GM21526 (cell line): Measurements from ENCODE around the gene C5.

Experiments used
- ATAC-seq: cut with Tn5 transposase; IDR thresholded peaks from one replicate; pipeline ENCODE4 v1.9.1; 2021; ENCODE audit warnings: moderate library complexity; ENCODE audit not compliant: unreplicated experiment, low FRiP score

C5 gene

GRCh38 chr9:120946259-120946658 is 103.8 kb downstream of the C5 start:
- ATAC-seq = no peak

DNA sequence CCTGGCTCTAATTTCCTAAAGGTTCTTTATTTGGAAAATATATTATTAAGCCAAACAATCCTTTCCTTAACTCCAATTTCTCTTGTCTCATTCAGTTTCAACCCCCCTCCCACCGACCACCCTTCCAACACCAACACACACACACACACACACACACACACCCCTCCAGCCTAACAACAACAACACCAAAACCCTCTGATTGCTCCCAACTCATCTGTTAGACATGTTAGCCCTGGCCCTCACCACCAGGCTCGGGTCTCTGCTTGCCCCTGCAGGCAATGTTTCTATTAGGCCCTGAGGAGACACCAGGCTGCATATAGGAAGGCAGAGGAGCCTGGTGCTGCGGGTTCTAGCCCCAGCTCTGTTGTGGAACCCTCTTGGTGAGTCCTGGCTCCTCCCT is 105.1 kb downstream of the C5 start:
- ATAC-seq = no peak

DNA sequence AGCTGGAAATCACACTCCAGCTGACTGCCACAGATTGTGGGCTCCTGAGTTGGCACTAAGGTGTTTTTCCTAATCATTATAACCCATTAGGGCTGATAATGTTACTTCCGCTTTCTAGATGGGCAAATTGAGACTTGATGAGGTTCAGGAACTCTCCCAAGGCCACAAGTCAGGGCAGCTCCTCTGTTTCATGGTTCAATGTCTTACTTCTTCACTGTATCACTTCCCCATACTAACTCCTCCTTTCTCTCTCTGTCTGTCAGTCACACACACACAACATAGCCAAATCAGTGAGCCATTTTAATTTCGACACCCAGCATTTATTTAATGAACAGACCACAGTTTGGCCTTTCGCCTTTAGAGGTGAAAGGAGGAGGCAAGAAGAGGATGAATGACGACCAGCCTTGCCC is 105.6 kb downstream of the C5 start:
- ATAC-seq = peak; percentile 97

DNA sequence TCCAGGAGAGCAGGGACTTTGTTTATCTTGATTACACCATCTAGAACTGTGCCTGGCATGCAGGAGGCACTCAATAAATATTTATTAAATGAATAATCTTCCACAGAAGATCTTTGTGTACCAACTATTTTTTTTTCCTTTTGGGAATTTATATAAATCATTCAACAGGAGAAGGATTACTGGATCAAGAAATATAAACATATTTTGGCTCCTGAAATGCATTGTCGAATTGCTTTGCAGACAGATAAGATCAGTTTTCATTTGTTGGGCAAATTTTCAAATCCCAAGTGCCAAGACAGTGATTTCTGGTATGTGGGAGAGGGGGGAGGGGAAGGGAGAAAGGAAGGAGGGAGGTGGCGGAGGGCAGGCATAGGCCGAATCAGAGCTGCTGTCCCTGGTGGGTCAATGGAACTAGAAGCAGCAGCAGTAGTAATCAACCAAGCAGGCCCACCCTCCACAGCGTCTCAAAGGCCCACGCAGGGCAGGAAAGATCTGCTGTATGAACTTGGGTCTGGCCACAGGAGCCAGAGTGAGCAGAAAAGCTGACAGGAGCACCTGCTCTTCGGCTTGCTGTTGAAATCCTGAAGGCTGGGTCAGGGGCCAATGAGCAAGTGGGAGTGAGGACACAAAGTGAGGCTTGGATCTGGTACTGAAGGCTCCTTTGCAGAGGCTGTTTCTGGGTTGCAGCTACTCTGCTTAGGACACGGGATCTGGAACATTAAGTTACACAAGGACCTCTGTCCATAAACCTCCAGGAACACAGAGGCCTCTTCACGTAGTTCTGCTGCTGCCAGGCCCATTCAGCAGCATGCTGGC is 107.7 kb downstream of the C5 start:
- ATAC-seq = no peak

- no peak for ATAC-seq
Measured at GRCh38 chr9:120941046-120941770, 108.9 kb downstream of the C5 start.

DNA sequence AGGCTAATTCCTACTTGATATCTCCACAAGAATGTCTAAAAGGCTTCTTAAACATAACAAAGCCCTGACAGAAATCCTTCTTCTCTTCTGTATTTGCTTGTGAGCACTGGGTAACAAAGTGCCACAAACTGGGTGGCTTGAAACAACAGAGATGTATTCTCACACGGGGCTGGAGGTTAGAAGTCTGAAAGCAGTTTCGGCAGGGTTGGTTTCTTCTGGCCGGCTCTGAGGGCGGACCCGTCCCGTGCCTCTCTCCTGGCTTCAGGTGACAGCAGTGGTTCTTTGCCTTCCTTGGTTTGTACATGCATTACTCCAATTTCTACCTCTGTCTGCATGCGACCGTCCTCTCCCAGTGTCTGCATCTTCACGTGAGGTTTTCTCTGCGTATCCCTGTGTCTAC is 109.5 kb downstream of the C5 start:
- no peak for ATAC-seq

DNA sequence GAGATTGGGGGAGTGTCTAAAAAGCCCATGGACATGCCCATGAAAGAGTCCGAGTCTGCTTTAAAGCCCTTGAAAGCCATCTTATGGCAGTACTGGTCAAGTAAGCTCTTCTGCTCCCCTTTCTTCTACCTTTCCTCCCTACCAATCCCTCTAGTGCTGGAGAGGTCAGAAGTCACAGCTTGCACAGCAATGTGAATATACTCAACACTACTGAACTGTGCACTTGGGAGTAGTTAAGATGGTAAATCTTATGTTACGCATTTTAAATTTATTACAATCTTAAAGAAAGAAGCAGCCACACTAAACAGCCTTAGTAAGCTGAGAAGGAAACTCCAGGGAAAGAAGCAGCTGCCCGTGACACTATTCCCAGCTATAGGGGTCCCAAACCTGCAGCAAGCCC is 111.2 kb downstream of the C5 start:
- no peak for ATAC-seq

DNA sequence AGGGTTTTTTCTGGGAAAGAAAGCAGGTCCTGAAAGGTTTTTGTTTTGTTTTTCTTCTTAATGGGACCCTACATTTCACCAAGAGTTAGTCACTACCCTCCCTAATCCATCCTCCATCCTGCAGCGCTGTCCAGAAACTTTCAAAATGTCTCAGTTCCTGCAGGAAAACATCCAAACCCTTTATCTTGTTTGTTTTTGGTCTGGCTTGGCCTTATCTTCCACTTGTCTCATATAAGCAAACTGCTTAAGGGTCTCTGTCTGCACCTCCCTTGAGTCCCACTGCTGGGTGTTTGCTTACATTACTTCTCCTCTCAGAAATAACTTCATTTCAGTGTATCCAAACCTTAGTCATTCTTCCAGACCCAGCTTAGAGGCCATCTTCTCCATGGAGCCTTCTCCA is 112.5 kb downstream of the C5 start:
- ATAC-seq = no peak

DNA sequence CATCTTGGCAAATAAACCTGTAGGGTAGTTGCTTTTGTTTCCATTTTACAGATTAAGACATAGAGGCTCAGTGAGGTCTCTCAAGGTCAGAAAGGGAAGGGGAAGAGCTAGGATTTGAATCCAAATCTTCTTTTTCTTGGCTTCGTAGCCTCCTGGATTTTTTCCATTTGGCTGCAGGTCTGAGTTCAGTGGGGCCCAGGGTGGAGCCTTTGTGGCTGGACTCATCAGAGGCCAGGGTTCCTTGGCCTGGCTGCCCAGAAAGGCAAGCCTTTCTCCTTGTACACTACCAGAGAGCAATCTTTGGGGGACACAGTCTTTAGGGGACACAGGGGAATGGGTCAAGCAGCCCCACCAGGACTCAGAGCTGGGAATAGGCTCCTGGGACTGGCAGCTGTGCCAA is 112.9 kb downstream of the C5 start:
- no peak for ATAC-seq

DNA sequence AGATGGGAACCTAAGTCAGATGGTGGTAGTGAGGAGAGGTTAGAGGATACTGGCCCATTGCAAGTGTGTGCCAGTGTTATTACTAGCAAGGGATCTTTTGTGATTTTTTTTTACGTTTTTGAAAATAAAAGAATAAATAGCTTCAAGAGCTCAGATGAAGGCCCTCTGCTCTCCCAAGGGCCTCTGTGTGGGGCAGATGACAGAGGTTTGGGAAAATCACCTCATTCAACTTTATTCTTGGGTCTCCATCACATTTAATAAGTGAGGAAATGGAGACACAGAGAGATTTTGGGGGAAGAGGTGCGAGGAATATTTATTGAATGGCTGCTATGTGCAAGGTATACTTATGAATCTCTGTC is 113.3 kb downstream of the C5 start:
- no peak for ATAC-seq

DNA sequence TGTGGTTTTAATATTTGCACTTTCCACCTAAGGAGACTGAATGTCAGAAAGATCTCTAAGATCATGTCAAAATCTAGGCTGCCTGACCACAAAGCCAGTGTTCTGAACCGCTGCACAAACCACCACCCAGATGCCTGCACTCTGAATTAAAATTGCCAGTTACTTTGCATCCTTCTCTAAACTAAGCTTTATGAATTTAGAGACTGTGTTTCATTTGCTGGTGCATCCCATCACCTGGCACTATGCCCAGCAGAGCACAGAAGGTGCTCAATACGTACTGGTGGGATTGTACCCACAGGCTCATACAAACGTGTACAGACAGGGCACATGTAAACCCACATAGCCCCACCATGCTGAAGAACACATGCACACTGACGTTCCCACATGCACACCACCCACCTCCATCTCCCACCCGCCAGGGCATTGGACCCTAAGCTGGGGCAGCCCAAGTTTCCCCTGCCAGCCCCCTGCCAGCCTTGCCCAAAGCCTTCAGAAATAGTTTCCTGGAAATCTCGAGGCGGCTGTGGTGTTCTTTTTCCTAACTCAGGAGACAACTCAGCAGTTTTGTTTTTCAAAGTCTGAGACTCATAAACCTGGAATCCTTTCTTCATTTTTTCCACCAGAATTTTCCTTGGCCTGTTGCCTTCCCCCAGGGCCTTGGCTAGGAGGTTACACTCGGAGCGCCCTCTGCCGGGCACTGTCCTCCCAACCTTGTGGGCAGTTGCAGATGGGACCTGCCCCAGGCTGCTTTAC is 113.9 kb downstream of the C5 start:
- peak; percentile 49 for ATAC-seq

- no peak for ATAC-seq
Measured at GRCh38 chr9:120935383-120935857, 114.7 kb downstream of the C5 start.

GRCh38 chr9:120934281-120934680 is 115.8 kb downstream of the C5 start:
- no peak for ATAC-seq

GRCh38 chr9:120933310-120934055 is 116.6 kb downstream of the C5 start:
- no peak for ATAC-seq

DNA sequence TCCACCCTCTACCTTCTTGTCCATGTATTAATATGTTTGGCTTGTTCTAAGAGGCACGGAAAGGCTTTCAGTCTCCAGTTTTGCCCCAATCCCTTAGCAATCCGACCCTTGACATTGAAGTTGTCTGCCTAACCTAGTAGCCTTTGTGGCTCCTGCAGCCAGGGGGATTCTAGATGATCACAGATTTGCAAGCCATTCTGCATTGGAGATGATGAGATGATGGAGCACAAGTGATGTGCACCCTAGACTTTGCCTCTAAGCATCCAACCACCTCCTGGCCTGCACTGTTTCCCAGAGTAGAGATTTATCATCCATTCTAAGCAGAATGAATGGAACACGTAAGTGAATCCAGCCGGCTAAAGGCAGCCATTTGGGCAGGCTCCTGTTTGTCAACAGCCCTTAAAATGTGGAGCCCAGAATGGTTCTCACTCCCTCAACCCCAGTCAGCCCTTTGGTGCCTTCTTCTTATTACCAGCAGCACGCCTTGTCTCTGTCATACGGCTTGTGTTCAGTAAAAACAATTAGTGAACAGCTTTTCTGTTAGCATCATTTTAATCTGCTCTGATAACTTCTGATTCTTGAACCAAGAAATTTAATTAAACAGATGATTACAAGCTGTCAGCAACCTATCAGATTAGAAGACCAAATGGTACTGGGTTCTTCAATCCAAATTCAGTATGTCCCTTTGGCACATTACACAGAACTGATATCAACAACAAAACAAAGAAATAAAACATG is 117.8 kb downstream of the C5 start:
- ATAC-seq = no peak

DNA sequence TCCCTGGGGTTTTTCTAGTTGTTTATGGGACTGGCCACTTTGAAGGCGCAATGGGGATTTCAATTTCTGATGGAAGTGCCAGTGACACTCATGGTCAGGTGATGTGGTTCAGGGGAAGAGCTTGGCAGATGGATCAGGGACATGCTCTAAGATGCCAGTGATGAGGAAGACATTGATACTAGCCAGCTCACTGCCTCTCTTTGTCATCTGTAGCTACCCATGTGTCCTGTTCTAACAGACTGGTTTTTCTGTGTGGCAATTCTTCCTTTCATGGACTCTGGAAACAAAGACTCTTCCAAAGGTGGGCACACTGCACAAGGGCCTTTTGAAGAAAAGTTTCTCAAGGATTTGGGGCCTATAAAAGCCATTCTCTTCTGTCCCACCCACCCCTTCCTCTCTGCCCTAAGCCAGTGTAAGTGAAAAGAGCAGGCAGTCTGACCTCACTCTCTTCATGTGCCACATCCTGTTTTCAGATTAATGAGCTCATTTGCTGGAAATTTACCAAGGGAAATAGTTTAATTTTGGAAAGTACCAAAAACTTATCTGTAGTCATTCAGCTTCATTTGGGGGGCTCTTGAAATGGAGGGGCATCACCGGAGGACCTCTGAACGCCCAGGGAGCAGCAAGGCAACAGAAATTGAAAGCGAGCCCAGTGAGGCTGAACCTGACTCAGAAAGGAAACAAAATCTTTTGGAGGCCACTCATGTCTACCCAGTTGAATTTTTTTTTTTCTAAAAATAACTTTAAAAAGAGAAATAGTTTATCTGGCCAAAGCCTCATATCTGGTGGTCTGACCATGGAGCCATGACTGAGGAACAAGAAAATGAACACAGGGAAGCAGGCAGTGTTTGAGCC is 118.6 kb downstream of the C5 start:
- ATAC-seq = peak; percentile 38

GRCh38 chr9:120929229-120929791 is 120.8 kb downstream of the C5 start:
- no peak for ATAC-seq

- ATAC-seq = peak; percentile 31
Measured at GRCh38 chr9:120928483-120929228, 121.4 kb downstream of the C5 start.
